Retinal pigment epithelial cell (primary cell): ENCODE results near the gene TRIM67.
"Not testable (repeated sequence)": the region's sequence is repeated elsewhere in the genome, so short reads cannot be mapped to it uniquely, and the experiment has no call there.

Source experiments
- DNase-seq: peaks from one replicate; pipeline ENCODE4 v3.0.0-alpha.2; 2010; ENCODE audit warnings: low read depth
- H3K4me3 ChIP-seq: 2 replicates; pipeline ENCODE4 v1.5.1; 2011; ENCODE audit warnings: mild to moderate bottlenecking, low read length, control low read depth, moderate library complexity
- CTCF ChIP-seq: conservative IDR thresholded peaks from 2 replicates; pipeline ENCODE4 v1.5.1; 2011; ENCODE audit warnings: low read depth, low read length, control low read depth, inconsistent platforms

The TRIM67 gene

GRCh38 chr1:231211005-231211857 lies 49.4 kb downstream of the TRIM67 start:
- DNase-seq, result no peak
- H3K4me3 ChIP-seq, result peak overlapping the region; percentile 50
- TF ChIP-seq CTCF, result peak; percentile 84

- not testable (repeated sequence) for DNase-seq, H3K4me3 ChIP-seq
Observed at GRCh38 chr1:231212301-231212700, 50.4 kb downstream of the TRIM67 start.

- H3K4me3 ChIP-seq, result no peak overlapping the region
- TF ChIP-seq CTCF, result no peak
- no peak for DNase-seq
Observed at GRCh38 chr1:231213831-231214573, 52.1 kb downstream of the TRIM67 start.

GRCh38 chr1:231214918-231215680 lies 53.2 kb downstream of the TRIM67 start:
- no peak for TF ChIP-seq CTCF
- no peak overlapping the region for H3K4me3 ChIP-seq
- no peak for DNase-seq

- no peak for DNase-seq
- TF ChIP-seq CTCF, result no peak
- no peak overlapping the region for H3K4me3 ChIP-seq
Observed at GRCh38 chr1:231215681-231216385, 54.0 kb downstream of the TRIM67 start.

- TF ChIP-seq CTCF, result no peak
- DNase-seq, result no peak
Observed at GRCh38 chr1:231216498-231216897, 54.6 kb downstream of the TRIM67 start.

GRCh38 chr1:231217056-231217455 lies 55.2 kb downstream of the TRIM67 start:
- TF ChIP-seq CTCF, result no peak
- no peak for DNase-seq
- H3K4me3 ChIP-seq, result no peak overlapping the region

More at GRCh38 chr1:231216498-231216897, 54.6 kb downstream of the TRIM67 start:
- H3K4me3 ChIP-seq, result no peak overlapping the region
